SW 1271 (cell line): ENCODE data around the gene SCYGR8.
"Not testable (repeated sequence)": the region's sequence is repeated elsewhere in the genome, so short reads cannot be mapped to it uniquely, and the experiment has no call there.

Source experiments
- DNase-seq, 2 experiments: peaks; one replicate each; lab custom pipeline; 2025; lab: John Stamatoyannopoulos, UW

The SCYGR8 gene

GRCh38 chr2:227745594-227745993, at the start of gene SCYGR8:
SCYGR8 (plus strand) TSS chr2:227745894; CDS start chr2:227745894, 0 bp downstream.
- DNase-seq: no peak

- no peak for DNase-seq
Measured at GRCh38 chr2:227696990-227697679, 48.6 kb upstream of the SCYGR8 start.

- no peak for DNase-seq
Measured at GRCh38 chr2:227701556-227701955, 44.1 kb upstream of the SCYGR8 start.

GRCh38 chr2:227703280-227703732, 42.4 kb upstream of the SCYGR8 start:
- DNase-seq: peak in 1 of 2 experiments; percentile 18

GRCh38 chr2:227703961-227704360, 41.7 kb upstream of the SCYGR8 start:
- no peak for DNase-seq

GRCh38 chr2:227706859-227707258, 38.8 kb upstream of the SCYGR8 start:
- DNase-seq: no peak

GRCh38 chr2:227707390-227707789, 38.3 kb upstream of the SCYGR8 start:
- no peak for DNase-seq

- DNase-seq: no peak
Measured at GRCh38 chr2:227710986-227711385, 34.7 kb upstream of the SCYGR8 start.

- DNase-seq: no peak
Measured at GRCh38 chr2:227713291-227713690, 32.4 kb upstream of the SCYGR8 start.

GRCh38 chr2:227716501-227716900, 29.2 kb upstream of the SCYGR8 start:
- DNase-seq: no peak

- no peak for DNase-seq
Measured at GRCh38 chr2:227717687-227718567, 27.8 kb upstream of the SCYGR8 start, which contains the start of gene SLC19A3. SLC19A3 (minus strand) TSS chr2:227718028; CDS start chr2:227702318, 15,710 bp downstream.

GRCh38 chr2:227719641-227720040, 26.1 kb upstream of the SCYGR8 start:
- no peak for DNase-seq

GRCh38 chr2:227720680-227721079, 25.0 kb upstream of the SCYGR8 start:
- no peak for DNase-seq

GRCh38 chr2:227722821-227723220, 22.9 kb upstream of the SCYGR8 start:
- DNase-seq: not testable (repeated sequence)

- DNase-seq: no peak
Measured at GRCh38 chr2:227724394-227725039, 21.2 kb upstream of the SCYGR8 start, which contains the start of gene SCYGR6. SCYGR6 (minus strand) TSS chr2:227724757; CDS start chr2:227724757, 0 bp downstream.

GRCh38 chr2:227728035-227728434, 17.7 kb upstream of the SCYGR8 start, which contains the start of gene SCYGR7:
SCYGR7 (plus strand) TSS chr2:227728335; CDS start chr2:227728335, 0 bp downstream.
- no peak for DNase-seq

GRCh38 chr2:227739351-227739750, 6.3 kb upstream of the SCYGR8 start:
- DNase-seq: no peak

GRCh38 chr2:227740705-227741104, 5.0 kb upstream of the SCYGR8 start:
- not testable (repeated sequence) for DNase-seq

- no peak for DNase-seq
Measured at GRCh38 chr2:227748079-227748478, 2.4 kb downstream of the SCYGR8 start.

- DNase-seq: not testable (repeated sequence)
Measured at GRCh38 chr2:227756261-227756660, 10.6 kb downstream of the SCYGR8 start.

GRCh38 chr2:227759411-227760118, 13.9 kb downstream of the SCYGR8 start:
- DNase-seq: no peak
